Kidney (tissue), 14 donors: ENCODE measurements around the gene GSG1L. TPM values are rescaled to one million over a fixed set of nuclear protein-coding genes. Genes with fewer than 3 reads are reported as not detected.

Source experiments
- DNase-seq, 5 donors: peaks; one replicate each; pipeline ENCODE4 v3.0.0-alpha.2; 2013 to 2020
- FAIRE-seq: peaks from 2 replicates; lab custom pipeline; 2012; peaks lifted over from hg19 to GRCh38; lab: Jason Lieb, UNC
- H3K27ac ChIP-seq, 2 donors: one replicate each; pipeline ENCODE4 v1.7.0; 2013; ENCODE audit warnings: low read depth in 2 of 2, low read length in 2 of 2, inconsistent platforms in 1 of 2
- H3K27me3 ChIP-seq: one replicate; pipeline ENCODE4 v1.7.1; 2013; ENCODE audit warnings: low read length, inconsistent platforms; ENCODE audit not compliant: control insufficient read depth, insufficient read depth
- H3K36me3 ChIP-seq, 3 donors: one replicate each; pipeline versions ENCODE4 v1.7.0 to v1.7.1; 2013; ENCODE audit warnings: low read length in 3 of 3, control low read depth in 1 of 3, inconsistent platforms in 1 of 3; ENCODE audit not compliant: insufficient read depth in 3 of 3, control insufficient read depth in 2 of 3
- H3K4me1 ChIP-seq, 3 donors: one replicate each; pipeline versions ENCODE4 v1.7.0 to v1.7.1; 2013; ENCODE audit warnings: low read length in 3 of 3, inconsistent platforms in 1 of 3, low read depth in 1 of 3; ENCODE audit not compliant: control insufficient read depth in 2 of 3, insufficient read depth in 2 of 3
- H3K4me3 ChIP-seq, 3 donors: one replicate each; pipeline versions ENCODE4 v1.7.0 to v1.8.1; 2013; ENCODE audit warnings: low read length in 3 of 3, control low read depth in 1 of 3, inconsistent platforms in 1 of 3
- H3K9ac ChIP-seq, 3 donors: one replicate each; pipeline versions ENCODE4 v1.7.0 to v1.7.1; 2013; ENCODE audit warnings: low read length in 3 of 3, control low read depth in 1 of 3, inconsistent platforms in 1 of 3
- H3K9me3 ChIP-seq, 3 donors: one replicate each; pipeline versions ENCODE4 v1.7.0 to v1.7.1; 2013; ENCODE audit warnings: low read length in 3 of 3, control low read depth in 1 of 3, inconsistent platforms in 1 of 3; ENCODE audit not compliant: control insufficient read depth in 2 of 3, insufficient read depth in 1 of 3
- CTCF ChIP-seq: IDR thresholded peaks from 3 replicates; pipeline ENCODE4 v1.5.1; 2012; ENCODE audit warnings: mild to moderate bottlenecking, moderate library complexity, borderline replicate concordance; ENCODE audit not compliant: insufficient read depth; ENCODE audit errors: extremely low read depth
- intact Hi-C: fragments of 100-400 bp; cut with DNase I; formaldehyde crosslinking; loops from one replicate; pipeline ENCODE4 v1.11.1; 2022
- polyA plus RNA-seq: library from polyadenylated mRNA; stranded (reverse); fragments of 350-450 nt; fragmentation: Illumina TruSeq; extraction: RNeasy Lipid Tissue Mini Kit (QIAGEN cat#74804); gene quantifications from one replicate; pipeline ENCODE4 v1.2.3, GENCODE V29; 2014; ENCODE audit warnings: low read depth, low replicate concordance; ENCODE audit not compliant: insufficient read depth
- total RNA-seq: library from RNA; stranded (reverse); fragmentation: NEBNext Ultra II Directional; extraction: Animal tissue kit (Norgen Biotek cat#: 25700); gene quantifications from one replicate; pipeline ENCODE4 v1.2.1, GENCODE V29; 2021
- donor health status: control.
- donor health status: control.
- donor health status: control.
- donor health status: control.
- donor health status: control.
- donor health status: DM: yes; HTN: yes; CAD: no.
- donor health status: Normal renal cell carcinoma (clear cell type).

GSG1L gene
- total and polyA plus RNA-seq, 2 donors from 2014 or later: not detected

GRCh38 chr16:27985981-27986380, 77.5 kb downstream of the GSG1L start:
- DNase-seq: no peak
- H3K9ac ChIP-seq: no peak overlapping the region
- H3K4me3 ChIP-seq: no peak overlapping the region
- H3K36me3 ChIP-seq: no peaks in the 10 kb centered on the region
- no peaks in the 10 kb centered on the region for H3K9me3 ChIP-seq
- no peaks in the 10 kb centered on the region for H3K4me1 ChIP-seq
- TF ChIP-seq CTCF: no peak
- H3K27ac ChIP-seq: no peak overlapping the region
- no peaks in the 10 kb centered on the region for H3K27me3 ChIP-seq
- no peak for FAIRE-seq
- intact Hi-C loops: no loop called here

- Histone ChIP-seq H3K4me3 (no peak overlapping the region), H3K4me1 (no peaks in the 10 kb centered on the region), H3K9me3 (no peaks in the 10 kb centered on the region), H3K27me3 (no peaks in the 10 kb centered on the region), H3K27ac (no peak overlapping the region), H3K36me3 (no peaks in the 10 kb centered on the region), H3K9ac (no peak overlapping the region)
- no peak for FAIRE-seq
- intact Hi-C loops: no loop called here
- DNase-seq: no peak
- TF ChIP-seq CTCF: no peak
Measured at GRCh38 chr16:27984121-27984520, 79.4 kb downstream of the GSG1L start.

DNA sequence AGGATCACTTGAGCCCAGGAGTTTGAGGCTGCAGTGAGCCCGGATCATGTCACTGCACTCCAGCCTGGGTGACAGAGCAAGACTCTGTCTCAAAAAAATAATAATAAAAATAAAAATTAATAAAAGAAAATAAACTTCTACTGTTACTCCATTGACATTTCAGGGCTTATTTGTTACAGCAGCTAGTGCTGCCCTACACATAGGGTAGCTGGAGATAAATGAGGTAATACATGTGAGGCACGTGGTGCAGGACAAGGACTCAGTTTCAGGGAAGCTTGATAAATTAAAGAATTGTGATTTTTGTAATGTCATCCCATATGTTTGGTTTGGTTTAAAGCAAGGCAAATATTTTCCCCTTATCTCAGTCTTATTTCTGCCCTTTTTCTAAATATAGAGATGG, 80.3 kb downstream of the GSG1L start:
- no peak overlapping the region for H3K9ac ChIP-seq
- no peak for TF ChIP-seq CTCF
- no peak overlapping the region for H3K27ac ChIP-seq
- H3K27me3 ChIP-seq: no peaks in the 10 kb centered on the region
- no peak overlapping the region for H3K4me3 ChIP-seq
- FAIRE-seq (no peak), DNase-seq (no peak)
- intact Hi-C loops: no loop called here
- no peaks in the 10 kb centered on the region for H3K4me1 ChIP-seq
- H3K36me3 ChIP-seq: no peaks in the 10 kb centered on the region
- H3K9me3 ChIP-seq: no peaks in the 10 kb centered on the region

DNA sequence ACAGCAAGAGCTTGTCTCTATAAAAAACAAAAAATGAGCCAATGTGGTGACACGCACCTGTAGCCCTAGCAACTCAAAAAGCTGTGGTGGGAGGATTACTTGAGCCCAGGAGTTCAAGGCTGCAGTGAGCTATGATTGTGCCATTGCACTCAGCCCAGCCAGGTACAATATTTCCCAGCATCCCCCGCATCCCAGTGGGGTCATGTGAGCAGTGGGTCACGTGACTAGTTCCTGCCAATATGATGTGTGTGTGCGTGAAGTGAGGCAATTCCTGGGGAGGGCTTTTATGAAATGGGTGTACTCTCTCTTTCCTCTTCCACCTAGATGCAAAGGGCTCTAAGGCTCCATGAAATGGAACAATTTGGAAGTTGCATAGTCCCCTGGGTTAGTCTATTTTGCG, 81.3 kb downstream of the GSG1L start:
- H3K27ac ChIP-seq: no peak overlapping the region
- H3K9me3 ChIP-seq: no peaks in the 10 kb centered on the region
- FAIRE-seq (no peak), DNase-seq (no peak)
- no peaks in the 10 kb centered on the region for H3K4me1 ChIP-seq
- intact Hi-C loops: no loop called here
- H3K27me3 ChIP-seq: no peaks in the 10 kb centered on the region
- no peak overlapping the region for H3K9ac ChIP-seq
- TF ChIP-seq CTCF: no peak
- no peaks in the 10 kb centered on the region for H3K36me3 ChIP-seq
- H3K4me3 ChIP-seq: no peak overlapping the region
